GM18520 (cell line): Measurements from ENCODE around the gene PSAP.
"Not testable (repeated sequence)": the region's sequence is repeated elsewhere in the genome, so short reads cannot be mapped to it uniquely, and the experiment has no call there.

Source experiments
- ATAC-seq: cut with Tn5 transposase; IDR thresholded peaks from one replicate; pipeline ENCODE4 v1.9.1; 2021; ENCODE audit not compliant: unreplicated experiment

PSAP gene

DNA sequence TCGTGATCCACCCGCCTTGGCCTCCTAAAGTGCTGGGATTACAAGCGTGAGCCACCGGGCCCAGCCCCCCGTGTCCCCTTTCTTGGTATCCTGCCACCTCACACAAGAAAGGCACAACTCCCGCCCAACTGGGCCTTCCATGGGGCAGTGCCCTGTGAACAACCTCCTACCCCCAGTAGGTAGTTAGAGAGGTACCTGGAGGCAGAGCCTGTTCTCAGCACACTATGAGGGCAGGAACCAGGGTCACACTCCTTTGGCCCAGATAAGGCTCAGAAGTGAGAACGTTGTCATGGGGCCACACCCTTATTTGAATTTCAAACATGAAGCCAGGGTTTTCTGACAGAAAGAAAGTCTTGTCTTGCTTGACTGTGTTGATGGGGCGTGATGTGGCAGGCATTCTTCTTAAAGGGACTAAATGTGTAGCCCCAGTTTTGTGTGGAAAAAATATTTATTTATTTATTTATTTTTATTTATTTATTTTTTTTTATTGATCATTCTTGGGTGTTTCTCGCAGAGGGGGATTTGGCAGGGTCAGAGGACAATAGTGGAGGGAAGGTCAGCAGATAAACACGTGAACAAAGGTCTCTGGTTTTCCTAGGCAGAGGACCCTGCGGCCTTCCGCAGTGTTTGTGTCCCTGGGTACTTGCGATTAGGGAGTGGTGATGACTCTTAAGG lies 23.8 kb upstream of the PSAP start:
- not testable (repeated sequence) for ATAC-seq

DNA sequence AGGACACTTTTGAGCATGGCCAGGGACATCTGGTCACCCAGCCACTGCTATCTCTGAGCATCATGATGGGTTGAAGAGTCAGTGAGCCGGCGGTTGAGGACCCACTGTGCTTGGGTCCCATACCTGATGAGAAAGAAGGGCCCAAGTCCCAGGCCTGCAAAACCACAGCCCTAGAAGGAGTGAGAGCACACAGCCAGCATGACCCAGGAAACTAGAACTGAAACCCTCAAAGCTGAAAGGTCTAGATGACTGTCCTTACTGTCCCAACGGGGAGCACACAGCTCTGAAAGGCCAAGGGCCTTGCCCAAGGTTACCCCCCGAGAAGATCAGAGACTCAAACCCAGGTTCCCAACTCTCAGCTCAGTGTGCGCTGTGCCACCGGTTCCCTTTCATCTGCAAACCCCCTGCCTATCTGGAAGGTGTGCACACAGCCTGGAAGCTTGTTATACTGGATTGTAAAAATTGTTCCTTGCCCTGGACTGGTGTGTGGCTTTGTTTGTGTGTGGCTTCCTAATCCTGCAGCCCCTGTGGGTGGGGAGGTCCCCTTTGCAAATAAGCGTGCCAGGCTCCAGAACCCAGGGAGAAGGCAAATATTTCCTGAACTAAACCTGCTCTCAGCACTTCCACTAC lies 22.6 kb upstream of the PSAP start:
- peak; percentile 89 for ATAC-seq

DNA sequence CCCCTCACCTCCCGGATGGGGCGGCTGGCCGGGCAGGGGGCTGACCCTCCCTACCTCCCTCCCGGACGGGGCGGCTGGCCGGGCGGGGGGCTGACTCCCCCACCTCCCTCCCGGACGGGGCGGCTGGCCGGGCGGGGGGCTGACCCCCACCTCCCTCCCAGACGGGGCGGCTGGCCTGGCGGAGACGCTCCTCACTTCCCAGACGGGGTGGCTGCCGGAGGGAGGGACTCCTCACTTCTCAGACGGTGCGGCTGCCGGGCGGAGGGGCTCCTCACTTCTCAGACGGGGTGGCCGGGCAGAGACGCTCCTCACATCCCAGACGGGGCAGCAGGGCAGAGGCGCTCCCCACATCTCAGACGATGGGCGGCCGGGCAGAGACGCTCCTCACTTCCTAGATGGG lies 18.6 kb upstream of the PSAP start:
- not testable (repeated sequence) for ATAC-seq

DNA sequence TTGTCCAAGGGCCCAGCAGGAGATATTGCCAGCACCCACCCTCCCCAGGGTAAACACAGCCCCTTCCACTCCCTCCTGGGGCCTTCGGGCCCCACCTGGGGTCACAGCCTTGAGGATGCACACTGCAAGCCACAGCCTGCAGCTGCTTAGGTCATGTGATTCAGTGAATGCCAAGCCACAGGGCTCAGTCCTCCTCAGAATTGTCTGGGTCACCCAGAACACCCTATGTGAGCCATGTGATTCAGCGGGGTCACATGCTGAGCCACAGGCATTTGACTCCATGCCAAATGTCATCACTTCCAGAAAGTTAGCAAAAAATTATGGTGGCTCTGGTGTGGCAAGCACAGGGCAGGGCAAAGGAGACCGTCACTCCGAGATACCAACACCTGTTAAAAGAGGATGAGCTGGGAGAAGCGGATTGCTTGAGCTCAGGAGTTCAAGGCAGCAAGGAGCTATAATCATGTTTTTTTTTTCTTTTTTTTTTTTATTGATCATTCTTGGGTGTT lies 17.2 kb upstream of the PSAP start:
- no peak for ATAC-seq

DNA sequence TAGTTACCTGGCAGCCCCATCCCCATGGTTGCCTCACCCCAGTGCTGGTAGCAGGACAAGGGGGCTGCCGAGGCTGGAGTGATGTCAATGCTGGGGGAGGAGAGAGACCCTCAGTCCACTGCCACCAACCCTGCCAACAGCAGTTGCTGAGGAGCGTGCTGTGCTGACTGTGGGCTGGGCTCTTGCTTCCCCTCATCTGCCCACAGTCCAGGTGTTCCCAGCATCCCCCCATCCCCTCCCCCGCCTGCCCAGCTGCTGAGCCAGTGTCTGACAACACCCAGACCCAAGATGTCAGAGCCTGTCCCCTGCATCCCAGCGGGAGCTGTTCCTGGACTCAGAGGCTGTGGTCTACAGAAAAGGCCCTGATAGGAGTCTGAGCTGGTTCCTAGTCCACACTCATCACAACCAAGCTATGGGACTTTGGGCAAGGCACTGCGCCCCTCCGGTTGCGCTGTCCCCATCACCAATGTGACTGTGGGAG lies 14.6 kb upstream of the PSAP start:
- ATAC-seq: no peak

DNA sequence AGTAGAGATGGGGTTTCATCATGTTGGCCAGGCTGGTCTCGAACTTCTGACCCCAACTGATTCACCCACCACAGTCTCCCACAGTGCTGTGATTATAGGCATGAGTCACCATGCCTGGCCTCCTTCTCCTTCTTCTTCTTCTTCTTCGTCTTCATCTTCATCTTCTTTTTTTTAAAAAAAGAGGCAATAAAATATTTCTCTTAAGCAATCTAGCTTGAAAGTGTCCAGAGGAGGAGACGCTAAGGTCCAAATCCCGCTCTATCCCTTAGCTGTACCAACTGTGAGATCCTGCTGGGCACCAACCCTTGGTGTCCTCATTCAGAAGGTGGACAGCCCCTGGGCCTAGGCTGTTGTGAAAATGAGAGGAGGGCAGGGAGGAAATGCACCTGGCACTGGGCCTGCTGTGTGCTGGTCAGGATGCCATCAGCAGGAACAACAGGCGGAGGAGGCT lies 13.9 kb upstream of the PSAP start:
- ATAC-seq: no peak

DNA sequence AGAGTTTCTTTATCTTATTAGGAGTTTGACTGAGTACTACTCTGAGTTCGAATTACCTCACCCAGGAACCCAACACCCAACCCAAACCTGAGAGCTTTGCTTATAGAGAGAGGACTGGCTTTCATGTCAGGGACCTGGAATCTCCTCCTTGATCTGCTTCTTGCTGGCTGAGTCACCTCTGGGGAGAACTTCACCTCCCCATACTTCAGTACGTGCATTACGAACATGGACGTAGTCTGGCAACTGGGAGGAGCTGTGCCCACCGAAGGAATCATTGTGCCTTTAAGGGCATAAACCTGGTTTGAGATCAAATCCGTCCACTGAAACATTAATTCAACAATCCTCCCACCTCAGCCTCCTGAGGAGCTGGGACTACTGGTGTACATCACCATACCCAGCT lies 12.2 kb upstream of the PSAP start:
- no peak for ATAC-seq

DNA sequence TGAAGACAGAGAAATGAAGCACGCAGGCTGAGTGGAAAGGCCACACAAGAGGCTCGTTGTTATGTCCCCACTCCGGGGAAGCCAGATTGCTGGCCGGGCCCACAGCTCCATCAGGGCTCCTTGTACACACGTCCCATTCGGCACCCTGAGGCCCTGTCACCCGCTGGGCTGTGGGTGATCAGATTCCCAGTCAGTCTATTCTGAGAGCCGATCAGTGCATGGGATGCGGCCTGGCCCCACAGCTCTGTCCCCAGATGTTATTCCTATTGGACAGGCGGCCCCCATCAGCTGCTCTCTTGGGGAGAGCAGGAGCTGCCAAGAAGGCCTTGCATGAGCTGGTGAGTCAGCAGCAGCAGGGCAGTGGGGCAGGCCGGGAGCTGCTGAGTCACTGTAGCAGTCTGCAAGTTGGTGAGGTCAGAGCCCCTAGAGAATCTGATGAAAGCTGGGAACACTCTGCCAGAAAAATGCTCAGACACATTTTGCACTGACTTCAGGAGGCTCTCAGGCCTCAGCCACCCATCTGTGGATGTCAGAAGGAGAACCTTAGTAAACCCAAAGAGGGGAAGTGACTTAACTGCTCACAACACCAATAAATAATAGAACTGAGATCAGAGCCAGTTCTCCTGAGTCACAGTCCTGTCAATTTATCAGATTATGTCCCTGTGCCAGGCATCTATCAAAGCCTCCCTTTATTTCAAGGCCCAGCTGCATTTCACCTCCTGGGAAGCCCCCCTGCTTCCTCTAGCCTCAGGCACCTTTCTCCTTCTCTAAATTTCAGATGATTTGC lies 9.4 kb upstream of the PSAP start:
- ATAC-seq: no peak

DNA sequence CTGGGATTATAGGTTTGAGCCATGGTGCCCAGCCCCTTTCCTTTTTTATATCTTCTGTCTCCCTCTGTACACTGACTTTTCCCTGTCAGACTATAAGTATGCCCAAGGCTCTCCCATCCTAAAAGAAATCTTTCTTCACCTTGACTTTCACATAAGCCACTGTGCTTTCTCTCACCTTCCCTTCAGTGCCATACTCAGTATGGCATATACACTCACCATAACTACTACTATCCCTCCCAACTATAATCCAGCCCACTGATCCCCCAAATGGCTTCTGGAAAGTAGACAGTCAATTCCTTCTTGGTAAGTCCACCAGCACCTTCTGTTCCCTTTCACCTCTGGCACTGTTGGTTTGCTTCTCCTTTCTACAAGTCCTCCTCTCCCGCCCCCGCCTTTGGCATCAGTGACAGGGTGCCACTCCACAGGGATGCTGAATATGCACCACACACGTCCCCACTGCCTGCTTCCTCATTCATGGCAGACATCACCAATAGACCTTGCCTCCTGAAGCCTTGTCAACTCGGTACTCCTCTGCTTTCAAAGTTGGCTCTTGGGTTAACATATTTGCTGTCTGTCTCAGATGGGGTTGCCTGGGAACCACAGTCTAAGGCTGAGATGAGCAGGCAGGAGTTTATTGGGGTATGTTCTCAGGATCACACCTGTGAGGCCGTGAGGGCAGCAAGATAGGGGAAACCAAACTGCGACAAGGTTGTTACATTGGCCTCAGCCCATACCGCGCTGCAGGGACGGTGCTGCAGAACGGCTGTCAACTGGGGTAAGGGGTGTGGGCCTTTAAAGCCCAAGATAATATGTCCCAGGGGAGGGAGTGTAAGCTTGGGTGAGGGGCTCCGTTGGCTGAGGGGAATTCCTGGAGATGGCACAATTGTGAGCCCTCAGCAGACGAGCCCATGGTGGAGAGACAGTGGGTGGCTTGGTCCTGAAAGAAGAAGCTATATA lies 7.2 kb upstream of the PSAP start:
- ATAC-seq: no peak

DNA sequence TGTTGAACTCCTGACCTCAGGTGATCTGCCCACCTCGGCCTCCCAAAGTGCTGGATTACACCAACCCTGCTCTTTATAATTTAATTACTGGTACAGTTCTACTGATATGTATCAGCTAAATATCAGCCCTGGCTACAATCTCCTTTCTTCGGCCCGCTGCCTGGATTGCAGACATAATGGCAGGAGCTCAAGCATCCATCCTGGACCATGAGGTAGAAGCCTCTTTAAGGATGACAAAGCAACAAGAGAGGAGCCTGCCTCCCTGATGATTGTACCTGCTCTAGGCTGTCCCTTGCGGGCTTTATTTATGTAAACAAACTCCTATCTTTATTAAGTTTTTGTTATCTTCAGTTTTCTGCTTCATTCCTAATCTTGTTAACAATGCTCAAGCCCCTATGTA lies 5.6 kb upstream of the PSAP start:
- no peak for ATAC-seq

DNA sequence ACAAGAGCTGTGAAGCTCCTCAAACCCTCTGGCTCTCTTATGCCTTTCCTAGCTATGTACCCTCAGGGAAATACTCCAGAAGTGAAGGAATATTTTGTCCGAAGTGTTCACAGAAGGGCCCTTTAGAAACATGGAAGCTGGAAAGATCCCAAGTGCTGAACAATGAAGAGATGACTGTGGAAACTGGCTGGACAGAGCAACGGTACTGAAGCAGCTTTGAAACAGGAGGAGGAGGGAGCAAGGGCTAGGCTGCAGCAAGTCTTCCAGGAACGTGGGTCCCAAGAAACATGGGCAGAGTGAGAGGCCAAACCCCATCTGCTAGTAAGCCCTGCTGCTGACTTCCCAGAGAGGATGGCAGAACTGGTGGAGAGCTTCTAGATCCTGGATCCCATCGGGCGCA lies 3.0 kb upstream of the PSAP start:
- ATAC-seq: no peak

DNA sequence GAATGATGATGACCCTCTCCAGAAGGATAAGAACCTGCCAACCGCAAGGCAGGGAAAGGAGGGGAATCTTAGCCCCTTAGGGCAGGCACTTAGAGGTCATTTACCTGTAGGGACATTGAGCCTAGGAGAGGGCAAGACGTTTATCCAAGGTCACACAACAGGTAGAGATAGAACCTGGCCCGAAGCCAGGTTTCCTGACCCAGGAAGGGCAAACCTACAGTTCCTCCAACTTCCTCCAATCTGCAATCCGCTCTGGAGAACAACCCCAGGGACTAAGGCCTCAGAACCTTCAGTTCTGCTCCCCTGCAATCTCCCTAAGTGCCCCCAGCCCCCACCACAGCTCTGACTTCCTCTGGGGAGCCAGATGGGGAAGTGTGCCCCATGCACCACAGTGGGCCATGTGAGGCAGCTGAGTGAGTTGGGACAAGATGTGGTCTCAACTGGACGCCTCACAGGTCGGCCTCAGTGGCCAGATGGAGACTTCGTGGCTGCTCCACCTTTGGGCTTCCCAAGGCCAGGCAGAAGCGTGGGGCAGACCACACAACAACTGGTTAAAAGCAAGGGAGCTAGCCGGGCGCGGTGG lies 1.4 kb upstream of the PSAP start:
- ATAC-seq: no peak

DNA sequence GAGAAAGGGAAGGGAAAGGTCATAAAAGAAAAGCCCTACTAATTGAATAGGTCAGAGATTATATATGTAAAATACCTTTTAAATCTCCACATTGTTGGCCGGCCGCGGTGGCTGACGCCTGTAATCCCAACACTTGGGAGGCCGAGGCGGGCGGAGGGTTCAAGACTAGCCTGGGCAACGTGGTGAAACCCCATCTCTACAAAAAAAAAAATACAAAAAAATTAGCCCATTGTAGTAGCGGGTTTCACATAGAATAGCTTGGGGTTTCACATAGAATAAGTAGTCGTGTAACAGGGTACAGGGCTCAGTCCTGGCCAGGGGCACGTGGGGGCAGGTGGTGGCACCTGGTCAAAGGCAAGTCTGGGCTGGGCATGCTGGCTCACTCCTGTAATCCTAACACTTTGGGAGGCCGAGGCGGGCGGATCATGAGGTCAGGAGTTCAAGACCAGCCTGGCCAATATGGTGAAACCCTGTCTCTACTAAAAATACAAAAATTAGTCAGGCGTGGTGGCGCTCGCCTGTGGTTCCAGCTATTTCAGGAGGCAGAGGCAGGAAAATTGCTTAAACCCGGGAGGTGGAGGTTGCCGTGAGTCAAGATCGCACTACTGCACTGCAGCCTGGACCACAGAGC lies 529 bp upstream of the PSAP start:
- ATAC-seq: peak; percentile 9

DNA sequence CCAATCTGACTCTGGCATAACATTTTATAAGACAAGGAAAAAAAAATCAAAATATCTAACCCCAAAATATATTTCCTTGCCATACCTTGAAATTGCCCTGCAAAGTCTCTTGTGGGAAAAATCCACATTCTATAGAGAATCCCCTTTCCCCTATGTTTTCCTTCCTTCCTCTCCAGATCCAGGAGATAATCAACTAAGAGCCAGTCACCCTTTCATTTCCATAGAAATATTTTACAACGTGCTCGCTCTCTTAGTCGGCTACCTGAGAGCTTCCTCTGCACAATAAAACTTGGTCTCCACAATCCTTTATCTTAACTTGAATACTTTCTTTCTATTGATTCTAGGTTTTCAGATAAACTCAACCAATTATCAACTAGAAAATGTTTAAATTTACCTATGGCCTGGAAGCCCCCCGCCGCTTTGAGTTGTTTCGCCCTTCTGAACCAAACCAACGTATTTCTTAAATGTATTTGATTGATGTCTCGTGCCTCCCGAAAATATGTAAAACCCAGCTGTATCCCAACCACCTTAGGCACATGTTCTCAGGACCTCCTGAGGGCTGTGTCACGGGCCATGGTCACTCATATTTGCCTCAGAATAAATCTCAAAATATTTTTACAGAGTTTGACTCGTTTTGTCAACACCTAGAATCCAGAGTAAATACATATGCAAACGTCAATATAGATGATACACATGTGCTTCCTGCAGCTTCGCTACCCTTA lies 869 bp downstream of the PSAP start:
- no peak for ATAC-seq

DNA sequence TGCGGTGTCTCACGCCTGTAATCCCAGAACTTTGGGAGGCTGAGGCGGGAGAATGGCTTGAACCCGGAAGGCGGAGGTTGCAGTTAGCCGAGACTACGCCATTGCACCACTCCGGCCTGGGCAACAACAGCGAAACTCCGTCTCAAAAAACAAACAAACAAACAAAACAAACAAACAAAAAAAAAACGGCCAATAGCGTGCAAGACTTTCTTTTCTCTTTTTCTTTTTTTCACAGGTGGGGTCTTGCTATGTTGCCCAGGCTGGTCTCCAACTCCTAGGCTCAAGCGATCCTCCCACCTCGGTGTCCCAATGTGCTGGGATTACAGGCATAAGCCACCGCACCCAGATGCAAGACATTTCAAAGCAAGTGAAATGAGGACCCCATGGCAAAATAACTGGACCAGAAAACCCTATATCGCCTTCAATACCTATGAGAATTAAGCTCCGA lies 1.6 kb downstream of the PSAP start:
- ATAC-seq: no peak

DNA sequence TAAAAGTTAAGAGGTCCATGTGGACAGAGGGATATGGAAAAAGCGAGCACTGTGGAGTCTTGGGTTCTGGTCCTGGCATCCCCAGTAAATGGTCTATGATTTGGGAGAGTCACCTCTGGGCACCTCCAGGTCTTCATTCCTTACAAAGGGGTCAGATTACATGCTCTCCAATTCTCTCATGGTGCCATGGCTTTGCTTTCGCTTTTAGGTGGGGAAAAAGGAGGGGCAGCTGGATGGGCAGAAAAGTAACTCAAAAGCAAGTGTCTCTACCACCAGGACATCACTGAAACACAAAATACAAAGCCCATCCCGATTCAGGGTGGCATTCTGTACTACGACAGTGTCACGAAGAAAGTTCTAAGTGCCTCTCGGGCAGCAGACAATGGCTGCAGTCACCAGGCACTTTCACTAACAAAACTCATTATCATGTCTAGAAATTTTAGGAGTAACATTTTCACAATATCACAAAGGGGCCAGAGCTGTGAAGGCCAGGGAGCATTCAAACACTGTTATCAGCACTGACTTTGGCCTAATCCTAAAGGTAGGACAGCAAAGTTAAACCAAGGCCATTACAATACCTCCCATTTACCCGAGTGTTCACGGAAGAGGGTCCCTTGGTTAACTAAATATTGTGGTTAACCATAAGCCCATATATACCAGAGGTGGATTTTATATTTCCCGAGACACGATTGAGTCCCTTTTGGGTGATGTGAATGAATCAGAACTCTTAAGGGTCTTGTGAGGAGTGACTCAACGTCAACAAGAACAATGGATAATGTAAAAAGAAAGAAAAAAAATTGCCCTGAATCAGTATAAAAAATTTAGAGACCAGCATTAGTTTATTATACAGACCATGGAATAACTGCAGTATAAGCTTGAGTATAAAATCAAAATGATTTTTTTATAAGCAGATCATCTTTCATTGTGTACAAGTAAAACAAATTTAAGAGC lies 2.5 kb downstream of the PSAP start:
- no peak for ATAC-seq

DNA sequence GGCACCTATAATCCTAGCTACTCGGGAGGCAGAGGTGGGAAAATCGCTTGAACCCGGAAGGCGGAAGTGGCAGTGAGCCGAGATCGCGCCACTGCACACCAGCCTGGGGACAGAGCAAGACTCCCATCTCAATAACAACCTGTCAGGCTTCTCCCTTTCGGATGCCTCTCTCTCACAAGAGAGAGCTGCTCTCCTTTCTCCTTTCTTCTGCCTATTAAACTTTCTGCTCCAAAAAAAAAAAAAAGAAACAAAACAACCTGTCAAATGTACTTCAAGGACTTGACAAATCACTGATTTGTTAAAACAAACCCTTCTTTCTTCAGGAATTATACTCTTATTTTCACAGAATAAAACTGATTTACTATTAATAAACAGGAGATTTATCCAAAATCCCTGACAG lies 3.6 kb downstream of the PSAP start:
- ATAC-seq: no peak

DNA sequence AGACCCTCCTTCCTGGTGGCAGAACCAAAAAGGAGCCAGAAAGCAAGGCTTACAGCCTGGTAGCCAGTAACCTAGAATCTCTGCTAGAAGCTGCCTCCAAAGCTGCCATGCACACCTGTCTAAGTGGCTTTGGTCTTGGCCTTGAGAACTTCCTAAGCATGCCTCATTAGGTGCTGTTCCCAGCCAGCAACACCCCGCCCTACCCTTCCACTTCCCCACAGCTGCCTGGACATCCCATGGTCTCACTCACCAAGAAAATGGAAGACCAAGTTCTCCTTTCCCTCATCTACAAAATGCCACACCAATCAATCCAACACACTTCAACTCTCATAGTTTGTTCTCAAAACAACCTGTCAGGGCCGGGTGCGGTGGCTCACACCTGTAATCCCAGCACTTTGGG lies 4.2 kb downstream of the PSAP start:
- ATAC-seq: no peak
